D721Med (cell line): ENCODE measurements around the gene TRPC4.

Experiments
- DNase-seq: peaks from one replicate; pipeline ENCODE4 v3.0.0; 2011; ENCODE audit warnings: low spot score; ENCODE audit not compliant: insufficient read length
- FAIRE-seq: peaks from 2 replicates; lab custom pipeline; 2011; peaks lifted over from hg19 to GRCh38; lab: Jason Lieb, UNC
- CTCF ChIP-seq: IDR thresholded peaks from 2 replicates; pipeline ENCODE4 v1.5.1; 2012; ENCODE audit warnings: mild to moderate bottlenecking, control low read depth; ENCODE audit not compliant: insufficient read depth; ENCODE audit errors: missing control alignments

Gene TRPC4

DNA sequence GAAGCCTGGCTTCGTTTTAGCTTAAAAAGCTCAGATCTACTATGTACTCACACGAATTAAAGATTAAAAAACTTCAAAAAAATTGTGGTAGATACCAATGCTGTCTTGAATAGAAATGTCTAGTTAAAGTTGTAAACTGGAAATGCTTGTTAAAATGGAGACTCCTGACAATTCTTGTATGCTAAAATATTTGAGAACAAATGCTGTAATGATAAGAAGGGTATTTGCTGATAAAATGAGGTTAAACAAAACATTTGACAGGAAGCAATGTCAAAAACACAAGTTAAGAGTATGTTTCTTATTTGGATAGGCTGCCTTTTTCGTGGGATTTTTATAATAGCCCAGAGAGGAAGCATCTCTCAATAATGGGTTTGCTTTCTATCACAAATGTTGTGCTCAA lies 223.0 kb downstream of the TRPC4 start:
- DNase-seq (no peak), FAIRE-seq (no peak)
- no peak for TF ChIP-seq CTCF

- TF ChIP-seq CTCF = no peak
- FAIRE-seq (no peak), DNase-seq (no peak)
Measured at GRCh38 chr13:37645181-37645740, 224.3 kb downstream of the TRPC4 start.

GRCh38 chr13:37641391-37641790 lies 228.2 kb downstream of the TRPC4 start:
- FAIRE-seq (no peak), DNase-seq (no peak)
- no peak for TF ChIP-seq CTCF

GRCh38 chr13:37640499-37640898 lies 229.1 kb downstream of the TRPC4 start:
- FAIRE-seq = no peak
- TF ChIP-seq CTCF = peak; percentile 30
- DNase-seq = no peak

DNA sequence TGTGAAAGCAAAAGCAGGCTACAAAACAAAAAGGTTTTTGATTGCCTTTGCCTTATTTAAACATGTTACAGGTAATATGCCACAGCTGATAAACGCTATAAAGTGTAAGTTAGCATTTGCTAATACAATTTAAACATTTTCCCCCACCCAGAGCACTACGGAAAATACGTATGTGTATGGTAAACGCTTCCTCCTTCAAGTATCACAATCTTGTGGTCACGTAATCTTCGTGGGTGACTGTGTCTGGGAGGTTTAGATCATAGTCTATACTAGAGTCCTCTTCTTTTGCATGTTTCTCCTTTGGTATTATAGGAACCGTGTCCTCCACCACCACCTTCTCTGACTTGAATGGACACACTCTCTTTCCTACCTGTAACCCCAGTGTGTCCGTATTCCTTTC lies 232.9 kb downstream of the TRPC4 start:
- FAIRE-seq (no peak), DNase-seq (no peak)
- no peak for TF ChIP-seq CTCF

DNA sequence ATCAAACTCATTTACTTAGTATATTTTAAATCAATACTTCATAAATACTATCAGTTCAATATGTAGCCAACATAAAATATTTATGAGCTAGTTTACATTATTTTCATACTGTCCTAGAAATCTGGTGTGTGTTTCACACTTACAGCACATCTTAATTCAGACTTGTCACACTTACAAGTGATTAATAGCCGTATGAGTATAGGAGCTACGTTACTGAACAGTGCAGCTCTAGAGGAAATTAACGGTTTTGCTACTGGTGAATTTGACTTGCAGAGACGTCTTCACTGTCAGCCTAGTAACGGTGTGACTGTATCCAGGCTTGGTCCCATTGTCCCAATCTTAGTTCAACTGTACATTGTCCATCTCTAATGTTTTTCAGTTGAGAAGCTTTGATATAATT lies 237.3 kb downstream of the TRPC4 start:
- DNase-seq (no peak), FAIRE-seq (no peak)
- no peak for TF ChIP-seq CTCF

DNA sequence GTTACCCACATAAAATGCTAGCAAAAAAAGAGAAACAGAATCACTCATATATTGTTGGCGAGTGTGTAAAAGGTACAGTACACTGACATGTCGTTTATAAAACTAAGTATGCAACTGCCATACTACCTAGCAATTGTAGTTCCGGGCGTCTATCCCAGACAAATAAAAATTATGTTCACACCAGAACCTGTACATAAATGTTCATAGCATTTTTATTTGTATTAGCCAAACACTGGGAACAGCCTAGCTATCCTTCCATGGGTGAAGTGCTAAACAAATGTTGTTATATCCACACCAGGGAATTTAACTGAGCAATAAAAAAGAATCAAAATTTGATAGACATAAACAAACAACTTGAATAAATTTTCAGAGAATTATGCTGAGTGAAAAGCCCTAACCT lies 242.1 kb downstream of the TRPC4 start:
- FAIRE-seq = no peak
- DNase-seq = no peak
- no peak for TF ChIP-seq CTCF
